Bone marrow (tissue), 2 donors: ENCODE data around the gene TTLL13.

Source experiments
- DNase-seq, 2 donors: peaks; one replicate each; lab custom pipeline; 2025; lab: John Stamatoyannopoulos, UW

TTLL13 gene

DNA sequence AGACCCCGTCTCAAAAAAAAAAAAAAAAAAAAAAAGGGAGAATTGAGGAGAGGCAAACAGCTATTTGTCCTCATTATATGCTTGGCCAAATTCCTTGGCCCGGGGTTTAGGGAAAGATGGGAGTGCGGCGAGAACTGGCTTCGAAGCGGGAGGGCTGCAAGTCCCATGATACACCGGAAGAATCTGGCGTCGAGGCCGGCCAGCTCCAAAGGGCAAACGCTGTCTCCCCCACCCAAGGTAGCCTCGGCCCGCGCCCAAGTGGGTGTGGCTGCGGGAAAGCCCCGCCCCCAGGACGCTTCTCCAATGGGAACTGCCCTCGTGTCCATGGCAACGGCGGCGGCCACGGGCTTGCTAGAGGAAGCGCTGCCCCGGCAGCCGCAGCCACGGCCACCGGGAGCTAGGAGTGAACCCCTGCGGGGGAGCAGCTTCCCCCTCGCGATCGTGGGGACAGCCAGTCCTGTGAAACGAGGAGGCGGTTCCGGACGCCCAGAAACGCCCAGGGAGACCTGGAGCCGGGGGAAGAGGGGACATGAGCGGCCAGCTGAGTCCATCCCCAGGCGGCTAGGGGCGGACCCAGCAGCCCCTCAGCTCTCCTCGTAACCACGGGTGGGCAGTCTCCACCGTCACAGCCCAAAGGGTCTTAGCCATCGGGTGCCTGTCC is at the start of gene TTLL13:
TTLL13 (plus strand) TSS at position 354 of the 661 bp plus-strand sequence. CDS start 1,075 bp downstream, outside the sequence.
- DNase-seq = peak; percentile 55 to 70

GRCh38 chr15:90200534-90201129 is 48.7 kb upstream of the TTLL13 start:
- DNase-seq = no peak

GRCh38 chr15:90201130-90201943 is 48.0 kb upstream of the TTLL13 start, which contains the start of gene SEMA4B:
SEMA4B (plus strand) TSS chr15:90201330; CDS start chr15:90201579, 249 bp downstream.
- DNase-seq = peak in 1 of 2 donors; percentile 31

DNA sequence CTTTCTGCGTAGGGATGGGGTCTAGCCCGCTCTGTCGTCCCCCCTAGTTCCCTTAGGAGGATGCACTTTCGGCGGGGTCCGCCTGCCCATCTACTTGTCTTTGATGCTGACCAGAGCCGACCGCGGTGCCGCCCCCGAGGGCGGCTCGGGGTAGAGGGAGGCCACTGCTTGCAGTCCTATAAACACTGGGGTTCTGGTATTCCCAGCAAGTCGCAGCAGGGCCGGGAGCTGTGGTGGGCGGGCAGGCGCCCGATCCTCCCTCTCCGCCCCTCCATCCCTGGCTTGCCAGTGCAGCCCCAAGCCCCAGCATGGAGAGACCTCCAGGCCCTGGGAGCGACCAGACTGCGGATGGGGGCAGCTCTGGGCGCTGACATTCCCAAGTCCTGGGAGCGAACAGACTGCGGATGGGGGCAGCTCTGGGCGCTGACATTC is 47.4 kb upstream of the TTLL13 start:
- no peak for DNase-seq

- DNase-seq = no peak
Measured at GRCh38 chr15:90202929-90203328, 46.4 kb upstream of the TTLL13 start.

DNA sequence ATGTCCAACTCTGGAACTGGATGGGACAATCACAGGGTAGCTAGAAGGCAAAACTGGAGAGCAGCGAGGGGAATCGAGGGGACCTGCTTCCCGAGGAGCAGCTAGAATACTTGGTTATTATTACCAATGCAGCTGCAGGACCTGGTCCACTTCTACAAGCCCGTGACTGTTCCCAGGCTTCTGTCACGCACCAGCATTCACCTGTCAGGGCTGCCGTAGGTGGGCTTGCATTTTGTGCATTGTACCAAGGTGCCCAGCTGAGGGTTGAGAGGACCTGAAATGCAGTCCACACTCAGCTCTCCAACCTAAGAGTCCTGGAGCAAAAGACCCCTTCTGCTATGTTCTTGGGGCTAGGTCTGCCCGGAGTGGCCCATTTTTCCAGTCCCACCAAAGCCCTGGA is 45.9 kb upstream of the TTLL13 start:
- no peak for DNase-seq

GRCh38 chr15:90203922-90204321 is 45.4 kb upstream of the TTLL13 start:
- DNase-seq = no peak

- no peak for DNase-seq
Measured at GRCh38 chr15:90205050-90205848, 44.1 kb upstream of the TTLL13 start.

DNA sequence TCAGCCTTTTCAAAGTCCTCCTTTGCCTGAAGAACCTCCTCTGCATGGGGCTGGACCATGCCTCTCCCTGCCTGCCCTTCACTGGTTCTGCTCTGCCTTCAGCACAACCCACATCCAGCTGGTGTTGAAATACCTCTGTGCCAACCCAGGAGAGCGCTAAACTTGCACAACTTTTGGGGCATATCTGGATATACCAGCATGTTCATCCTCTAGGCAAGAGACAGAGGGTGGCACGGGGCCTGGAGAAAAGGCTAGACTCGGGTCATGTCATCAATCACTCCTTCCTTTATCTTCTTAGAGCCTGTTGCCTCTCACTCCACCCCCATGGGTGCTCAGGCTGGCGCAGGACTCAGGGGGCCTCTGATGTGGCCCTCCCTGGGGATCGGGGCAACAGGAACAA is 43.5 kb upstream of the TTLL13 start:
- no peak for DNase-seq

GRCh38 chr15:90207252-90207651 is 42.1 kb upstream of the TTLL13 start:
- DNase-seq = no peak

GRCh38 chr15:90208356-90208755 is 41.0 kb upstream of the TTLL13 start:
- no peak for DNase-seq

GRCh38 chr15:90209591-90209990 is 39.8 kb upstream of the TTLL13 start:
- DNase-seq = no peak

DNA sequence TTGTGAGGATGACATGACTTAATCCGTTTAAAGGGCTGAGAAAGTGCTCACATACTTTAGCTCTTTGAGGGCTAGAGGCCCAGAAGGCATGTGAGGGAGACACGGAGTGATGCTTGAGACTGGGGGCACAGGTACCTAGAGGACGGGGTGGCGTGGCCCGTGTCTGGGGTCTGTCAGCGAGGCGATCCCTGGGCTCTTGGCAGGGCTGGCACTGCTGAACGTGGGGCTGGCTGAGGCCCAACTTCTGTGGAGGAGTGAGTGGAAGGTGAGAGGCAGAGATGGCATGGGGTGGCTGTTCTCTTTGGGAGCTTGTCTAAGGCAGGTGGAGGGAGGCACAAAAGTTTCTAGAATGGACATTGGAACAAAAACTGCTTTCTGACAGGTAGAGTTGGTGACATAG is 38.8 kb upstream of the TTLL13 start:
- DNase-seq = no peak

- DNase-seq = no peak
Measured at GRCh38 chr15:90211009-90211408, 38.3 kb upstream of the TTLL13 start.

DNA sequence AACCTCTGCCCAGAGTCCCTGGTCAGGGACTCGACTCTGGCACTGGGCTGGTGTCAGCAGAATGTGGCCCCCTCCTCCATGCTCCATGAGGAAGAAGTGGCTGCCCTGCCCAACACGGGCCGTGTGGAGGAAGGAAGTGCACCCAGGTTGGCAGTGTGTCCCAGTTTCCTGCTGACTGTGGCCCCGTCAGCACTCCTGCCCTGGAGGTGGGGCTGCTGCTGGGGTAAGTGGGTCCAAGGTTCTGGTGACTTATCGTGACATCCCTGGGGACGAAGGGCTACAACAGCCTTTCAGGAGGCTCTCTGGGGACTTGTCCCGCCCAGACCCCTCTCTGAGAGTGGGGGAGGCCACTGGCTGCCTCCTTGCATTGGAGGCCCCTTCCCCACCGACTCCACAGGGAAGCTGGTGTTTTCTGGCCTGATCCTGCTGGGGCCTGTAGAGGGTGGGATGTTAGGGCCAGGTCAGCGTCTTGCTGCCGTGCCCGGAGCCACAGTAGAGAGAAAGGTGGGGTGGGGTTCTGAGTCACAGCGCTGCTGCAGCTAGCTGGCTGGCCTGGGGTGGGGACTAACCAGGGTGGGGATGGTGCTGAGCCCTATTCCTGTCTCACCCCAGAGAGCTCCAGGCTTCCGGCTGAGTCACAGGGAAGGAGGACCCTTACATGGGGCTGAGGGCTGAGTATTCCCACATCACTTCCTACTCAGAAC is 37.8 kb upstream of the TTLL13 start:
- DNase-seq = no peak

DNA sequence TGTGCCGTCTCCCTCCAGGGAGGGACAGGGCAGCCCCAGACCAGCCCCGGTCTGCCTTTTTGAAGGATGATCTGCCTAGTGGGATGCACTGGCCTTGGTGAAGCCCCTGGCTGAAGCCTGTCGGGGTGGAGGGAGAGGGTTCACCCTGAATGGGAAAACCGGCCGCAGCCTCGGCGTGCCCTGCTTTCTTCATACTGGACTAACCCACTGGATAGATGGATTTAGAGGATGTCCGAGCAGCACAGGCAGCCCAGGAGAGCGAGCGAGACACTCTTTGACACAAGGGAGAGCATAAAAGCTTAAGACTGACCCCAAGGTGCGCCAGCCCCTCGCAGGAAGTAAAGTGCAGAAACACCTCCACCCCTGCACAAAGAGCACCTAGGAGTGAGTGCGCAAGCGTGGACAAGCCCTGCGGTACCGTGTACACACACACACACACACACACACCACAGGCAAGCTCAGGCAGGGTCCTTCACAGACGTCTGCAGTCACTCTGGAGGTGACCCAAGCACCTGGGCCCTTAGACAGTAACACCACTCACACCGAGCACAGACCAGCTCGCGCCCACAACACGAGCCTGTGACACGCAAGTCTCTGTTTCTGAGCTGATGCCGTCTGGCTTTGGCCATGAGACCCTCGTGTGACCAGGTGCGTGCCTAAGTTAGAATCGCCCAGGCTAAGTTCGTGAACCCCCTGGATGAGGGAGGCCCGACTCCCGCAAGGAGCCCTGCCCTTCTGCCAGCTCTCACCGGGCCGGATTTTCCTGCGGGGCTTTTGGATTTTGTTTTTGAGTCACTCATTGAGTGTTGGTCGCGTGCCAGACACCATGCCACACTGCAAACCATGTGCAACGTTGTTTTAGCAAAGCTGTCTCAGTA is 36.9 kb upstream of the TTLL13 start:
- no peak for DNase-seq

DNA sequence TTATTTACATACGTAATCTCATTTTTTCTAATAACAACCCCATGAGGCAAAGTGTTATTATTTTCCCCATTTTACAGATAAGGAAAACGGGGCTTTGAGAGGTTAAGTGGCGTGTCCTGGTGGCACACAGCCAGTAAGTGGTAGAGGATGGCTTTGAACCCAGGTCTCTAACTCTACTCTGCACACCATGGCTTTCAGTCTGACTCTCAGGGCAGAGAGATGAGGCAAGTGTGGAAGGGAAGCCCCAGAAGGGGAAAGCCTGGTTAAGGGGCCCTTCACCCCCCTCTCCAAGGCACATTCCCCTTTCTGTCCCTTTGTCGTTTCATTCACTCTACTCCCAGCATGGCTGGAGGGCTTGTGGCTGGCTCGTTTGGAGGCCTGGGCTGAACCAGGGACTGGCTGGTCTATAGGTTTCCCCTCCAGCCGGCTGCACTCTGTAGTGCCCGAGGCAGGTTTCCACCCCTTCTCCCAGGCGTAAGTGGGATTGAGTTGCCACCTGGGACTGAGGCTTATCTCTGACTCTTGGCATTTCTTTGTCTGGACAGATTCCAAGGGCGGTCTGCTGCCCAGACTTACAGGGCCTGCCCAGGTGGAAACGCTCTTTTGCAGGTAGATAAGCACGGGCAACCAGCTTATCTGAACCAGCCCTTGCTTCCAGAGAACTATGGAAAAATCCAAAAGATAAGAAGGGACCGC is 36.1 kb upstream of the TTLL13 start:
- DNase-seq = no peak

DNA sequence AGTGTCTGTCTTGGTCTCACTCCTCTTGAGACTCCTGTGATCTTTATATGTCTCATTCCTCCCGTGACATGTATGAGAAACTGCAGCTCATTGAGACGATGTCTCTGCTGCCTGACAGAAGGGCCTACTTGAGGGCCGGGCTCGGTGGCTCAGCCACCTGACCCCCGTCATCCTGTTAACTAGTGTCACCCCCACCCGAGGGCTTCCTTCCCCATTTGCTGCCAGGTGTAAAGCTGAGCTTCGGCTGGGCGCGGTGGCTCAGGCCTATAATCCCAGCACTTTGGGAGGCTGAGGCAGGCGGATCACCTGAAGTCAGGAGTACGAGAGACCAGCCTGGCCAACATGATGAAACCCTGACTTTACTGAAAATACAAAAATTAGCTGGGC is 35.5 kb upstream of the TTLL13 start:
- no peak for DNase-seq

DNA sequence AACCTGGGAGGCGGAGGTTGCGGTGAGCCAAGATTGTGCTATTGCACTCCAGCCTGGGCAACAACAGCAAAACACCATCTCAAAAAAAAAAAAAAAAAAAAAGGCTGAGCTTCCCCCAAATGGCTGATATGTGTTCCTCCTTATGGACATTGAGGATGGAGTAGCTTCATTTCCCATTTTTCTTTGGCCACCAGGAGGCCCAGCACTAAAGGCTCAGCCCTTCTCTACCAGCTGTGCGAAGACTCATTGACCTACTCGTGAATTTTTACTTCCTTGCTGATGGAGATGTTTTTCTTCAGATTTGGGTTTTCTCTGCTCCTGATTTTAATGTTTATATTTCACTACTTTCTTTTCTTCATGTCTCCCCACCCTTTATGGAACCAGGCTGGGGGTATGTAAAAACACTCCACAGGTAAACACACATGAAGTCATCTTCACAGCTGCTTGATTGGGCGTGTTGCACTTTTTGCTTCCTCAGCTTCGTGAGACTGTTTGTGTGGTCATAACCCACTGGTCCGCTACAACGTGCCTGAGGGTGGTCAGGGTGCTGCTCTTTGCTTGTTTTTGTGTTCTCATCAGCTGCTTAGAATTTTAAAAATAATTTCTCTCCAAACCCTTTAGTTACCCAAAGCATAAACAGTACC is 34.7 kb upstream of the TTLL13 start:
- no peak for DNase-seq
